Mammary epithelial cell (primary cell): ENCODE measurements around the gene ABCC3.

ENCODE experiments used
- EZH2 ChIP-seq: IDR thresholded peaks from 2 replicates; pipeline ENCODE4 v1.6.1; 2012; ENCODE audit warnings: low read length, inconsistent platforms, borderline replicate concordance
- TF ChIP-seq, protein P1 (sequence below), 2 donors: IDR thresholded peaks in 1 of 2; conservative IDR thresholded peaks in 1 of 2; 2 replicates each; pipeline ENCODE4 v1.5.1; 2011 to 2012; ENCODE audit warnings: inconsistent platforms in 2 of 2, low read length in 2 of 2, mild to moderate bottlenecking in 2 of 2, control low read depth in 1 of 2, low read depth in 1 of 2; ENCODE audit not compliant: insufficient read depth in 1 of 2; ENCODE audit errors: extremely low read depth in 1 of 2

DNA sequence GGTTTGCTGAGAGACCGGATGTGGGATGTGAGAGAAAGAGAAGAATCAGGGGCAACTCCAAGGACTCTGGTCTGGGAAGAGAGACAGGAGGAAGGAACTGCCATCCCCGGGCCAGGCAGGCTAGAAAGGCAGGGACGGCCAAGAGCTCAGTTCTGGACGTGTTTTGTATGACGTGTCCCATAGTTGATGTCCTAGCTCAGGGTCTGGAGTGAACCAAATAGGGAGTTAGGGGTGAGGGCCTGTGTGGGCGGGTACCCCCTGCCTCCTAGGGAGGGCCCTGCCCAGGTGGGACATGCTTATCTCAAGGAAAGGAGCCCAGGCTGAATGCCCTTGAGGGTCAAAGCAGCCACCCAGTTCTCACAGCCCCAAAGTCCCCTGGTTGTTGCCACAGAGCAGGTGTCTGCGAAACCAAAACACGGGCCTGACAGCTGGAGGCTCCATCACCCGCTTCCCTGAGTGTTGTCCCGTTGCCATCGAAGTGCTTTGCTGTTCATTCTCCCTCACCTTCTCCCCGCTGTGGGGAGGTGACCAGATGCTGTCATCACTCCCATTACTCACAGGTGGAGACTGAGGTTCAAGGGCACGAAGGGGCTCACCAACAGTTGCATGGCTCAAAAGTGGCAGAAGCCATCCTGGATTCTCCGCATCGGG is 7.5 kb downstream of the ABCC3 start:
- no peak for TF ChIP-seq EZH2
- TF ChIP-seq, protein P1, sequence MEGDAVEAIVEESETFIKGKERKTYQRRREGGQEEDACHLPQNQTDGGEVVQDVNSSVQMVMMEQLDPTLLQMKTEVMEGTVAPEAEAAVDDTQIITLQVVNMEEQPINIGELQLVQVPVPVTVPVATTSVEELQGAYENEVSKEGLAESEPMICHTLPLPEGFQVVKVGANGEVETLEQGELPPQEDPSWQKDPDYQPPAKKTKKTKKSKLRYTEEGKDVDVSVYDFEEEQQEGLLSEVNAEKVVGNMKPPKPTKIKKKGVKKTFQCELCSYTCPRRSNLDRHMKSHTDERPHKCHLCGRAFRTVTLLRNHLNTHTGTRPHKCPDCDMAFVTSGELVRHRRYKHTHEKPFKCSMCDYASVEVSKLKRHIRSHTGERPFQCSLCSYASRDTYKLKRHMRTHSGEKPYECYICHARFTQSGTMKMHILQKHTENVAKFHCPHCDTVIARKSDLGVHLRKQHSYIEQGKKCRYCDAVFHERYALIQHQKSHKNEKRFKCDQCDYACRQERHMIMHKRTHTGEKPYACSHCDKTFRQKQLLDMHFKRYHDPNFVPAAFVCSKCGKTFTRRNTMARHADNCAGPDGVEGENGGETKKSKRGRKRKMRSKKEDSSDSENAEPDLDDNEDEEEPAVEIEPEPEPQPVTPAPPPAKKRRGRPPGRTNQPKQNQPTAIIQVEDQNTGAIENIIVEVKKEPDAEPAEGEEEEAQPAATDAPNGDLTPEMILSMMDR (conservative IDR thresholded peaks at IDR 0.05 in 1 of 2, IDR thresholded peaks at IDR 0.05 in 1 of 2; ENCODE audit: extremely low read depth in 1 of 2, insufficient read depth in 1 of 2, low read depth in 1 of 2, low read length in 2 of 2): no peak
